ENCODE results near the gene CPO. TPM values are rescaled to one million over a fixed set of nuclear protein-coding genes. Genes with fewer than 3 reads are reported as not detected.

CPO gene
- total RNA-seq, 4 donors from 2014 or later = not detected

DNA sequence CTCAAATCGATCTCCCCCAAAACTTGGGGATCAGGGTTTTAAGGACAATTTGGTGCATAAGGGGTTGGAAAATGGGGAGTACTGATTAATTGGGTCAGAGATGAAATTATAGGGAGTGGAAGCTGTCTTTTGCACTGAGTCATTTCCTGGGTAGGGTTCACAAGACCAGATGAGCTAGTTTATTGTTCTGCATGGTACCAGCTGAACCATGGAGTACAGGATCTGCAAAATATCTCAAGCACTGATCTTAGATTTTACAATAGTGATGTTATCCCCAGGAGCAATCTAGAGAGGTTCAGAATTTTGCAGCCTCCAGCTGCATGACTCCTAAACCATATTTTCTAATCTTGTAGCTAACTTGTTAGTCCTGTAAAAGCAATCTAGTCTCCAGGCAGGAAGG lies 73.1 kb downstream of the CPO start:
- WGBS, 2 donors (ENCODE audit: low coverage in 1 of 2) = 91% methylated on average over 1 of the region's 1 CpG; no CpG with 5 or more reads in 1 of the 2 donors
- intact Hi-C loops (cut with DNase I; ENCODE audit: low total_unique reads) = no loop called here
- H3K27me3 ChIP-seq = no peaks in the 10 kb centered on the region
- H3K36me3 ChIP-seq = no peaks in the 10 kb centered on the region
- DNase-seq = no peak
- H3K27ac ChIP-seq = no peak overlapping the region
- in situ Hi-C loops (cut with MboI; ENCODE audit: low pct_ligation_motif_present in 1 of 4, low pct_unique_long_range_greater_than_20kb in 1 of 4, low sequenced_read_pairs in 3 of 4) = no loop called here
- no peak for TF ChIP-seq EP300 (IDR thresholded peaks at IDR 0.05; ENCODE audit: low read depth)
- TF ChIP-seq, protein P1, sequence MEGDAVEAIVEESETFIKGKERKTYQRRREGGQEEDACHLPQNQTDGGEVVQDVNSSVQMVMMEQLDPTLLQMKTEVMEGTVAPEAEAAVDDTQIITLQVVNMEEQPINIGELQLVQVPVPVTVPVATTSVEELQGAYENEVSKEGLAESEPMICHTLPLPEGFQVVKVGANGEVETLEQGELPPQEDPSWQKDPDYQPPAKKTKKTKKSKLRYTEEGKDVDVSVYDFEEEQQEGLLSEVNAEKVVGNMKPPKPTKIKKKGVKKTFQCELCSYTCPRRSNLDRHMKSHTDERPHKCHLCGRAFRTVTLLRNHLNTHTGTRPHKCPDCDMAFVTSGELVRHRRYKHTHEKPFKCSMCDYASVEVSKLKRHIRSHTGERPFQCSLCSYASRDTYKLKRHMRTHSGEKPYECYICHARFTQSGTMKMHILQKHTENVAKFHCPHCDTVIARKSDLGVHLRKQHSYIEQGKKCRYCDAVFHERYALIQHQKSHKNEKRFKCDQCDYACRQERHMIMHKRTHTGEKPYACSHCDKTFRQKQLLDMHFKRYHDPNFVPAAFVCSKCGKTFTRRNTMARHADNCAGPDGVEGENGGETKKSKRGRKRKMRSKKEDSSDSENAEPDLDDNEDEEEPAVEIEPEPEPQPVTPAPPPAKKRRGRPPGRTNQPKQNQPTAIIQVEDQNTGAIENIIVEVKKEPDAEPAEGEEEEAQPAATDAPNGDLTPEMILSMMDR (IDR thresholded peaks at IDR 0.05) = no peak
- TF ChIP-seq POLR2A (IDR thresholded peaks at IDR 0.05) = no peak
- no peak for TF ChIP-seq POLR2AphosphoS5 (IDR thresholded peaks at IDR 0.05)
- H3K4me3 ChIP-seq = no peak overlapping the region
- H3K9me3 ChIP-seq = no peaks in the 10 kb centered on the region
- no peaks in the 10 kb centered on the region for H3K4me1 ChIP-seq

DNA sequence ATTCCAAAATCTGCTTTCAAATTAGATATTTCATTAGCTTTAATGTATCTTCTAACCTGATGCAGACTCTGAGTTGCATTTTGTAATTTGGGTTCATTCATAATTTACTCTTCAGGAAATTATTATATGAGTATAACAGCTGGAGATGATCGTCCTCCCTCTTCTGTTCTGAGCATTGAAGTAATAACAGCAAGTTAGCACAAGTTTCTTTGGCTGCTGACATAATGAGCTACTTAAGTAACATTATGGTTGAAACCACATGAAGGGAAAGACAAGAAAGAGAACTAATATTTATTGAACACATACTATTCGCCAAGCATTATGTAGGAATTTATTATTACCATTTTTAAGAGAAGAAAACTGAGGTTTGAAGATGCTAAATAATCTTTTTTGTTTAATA lies 75.1 kb downstream of the CPO start:
- 57 to 76% methylated on average over 2 of the region's 2 CpGs for WGBS, 2 donors (ENCODE audit: low coverage in 1 of 2)
- H3K4me1 ChIP-seq = no peaks in the 10 kb centered on the region
- no peak for TF ChIP-seq POLR2AphosphoS5 (IDR thresholded peaks at IDR 0.05)
- TF ChIP-seq, protein P1 (IDR thresholded peaks at IDR 0.05) = no peak
- no peak for TF ChIP-seq POLR2A (IDR thresholded peaks at IDR 0.05)
- no peak for TF ChIP-seq EP300 (IDR thresholded peaks at IDR 0.05; ENCODE audit: low read depth)
- no peaks in the 10 kb centered on the region for H3K27me3 ChIP-seq
- in situ Hi-C loops (cut with MboI; ENCODE audit: low pct_ligation_motif_present in 1 of 4, low pct_unique_long_range_greater_than_20kb in 1 of 4, low sequenced_read_pairs in 3 of 4) = no loop called here
- no peak for DNase-seq
- H3K4me3 ChIP-seq = no peak overlapping the region
- H3K27ac ChIP-seq = no peak overlapping the region
- H3K36me3 ChIP-seq = no peaks in the 10 kb centered on the region
- H3K9me3 ChIP-seq = no peaks in the 10 kb centered on the region
- intact Hi-C loops (cut with DNase I; ENCODE audit: low total_unique reads) = no loop called here

DNA sequence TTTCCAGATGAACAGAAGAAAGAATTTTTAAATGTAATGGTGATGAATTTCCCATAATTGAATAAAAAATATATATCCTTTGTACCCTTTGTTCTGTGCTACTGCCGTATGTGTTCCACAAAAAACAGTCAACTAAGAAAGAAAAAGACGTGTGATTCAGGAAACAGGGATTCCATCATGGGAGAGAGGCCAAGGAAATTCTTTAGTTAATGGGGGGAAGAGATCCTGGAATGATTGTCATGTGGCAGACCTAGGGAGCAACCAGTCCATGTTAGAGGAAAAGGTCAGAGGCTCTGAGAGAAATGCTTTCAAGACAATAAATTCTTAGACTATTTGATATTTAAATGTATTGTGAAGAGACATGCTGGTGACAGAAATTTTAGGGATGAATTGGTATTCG lies 76.6 kb downstream of the CPO start:
- in situ Hi-C loops (cut with MboI; ENCODE audit: low pct_ligation_motif_present in 1 of 4, low pct_unique_long_range_greater_than_20kb in 1 of 4, low sequenced_read_pairs in 3 of 4) (no loop called here), intact Hi-C loops (cut with DNase I; ENCODE audit: low total_unique reads) (no loop called here)
- Histone ChIP-seq H3K4me3 (no peak overlapping the region), H3K4me1 (no peaks in the 10 kb centered on the region), H3K9me3 (no peaks in the 10 kb centered on the region), H3K27me3 (no peaks in the 10 kb centered on the region), H3K27ac (no peak overlapping the region), H3K36me3 (no peaks in the 10 kb centered on the region)
- no peak for DNase-seq
- 59 to 64% methylated on average over 3 of the region's 3 CpGs for WGBS, 2 donors (ENCODE audit: low coverage in 1 of 2)
- TF ChIP-seq, protein P1 (IDR thresholded peaks at IDR 0.05) = no peak
- no peak for TF ChIP-seq POLR2A (IDR thresholded peaks at IDR 0.05)
- TF ChIP-seq EP300 (IDR thresholded peaks at IDR 0.05; ENCODE audit: low read depth) = no peak
- no peak for TF ChIP-seq POLR2AphosphoS5 (IDR thresholded peaks at IDR 0.05)

Other genes with a start within 250 kb of the CPO start
- gene DYTN, start 221.1 kb upstream of the CPO start, total RNA-seq = not detected
- gene MDH1B, start 174.2 kb upstream of the CPO start, total RNA-seq = 100 to 1,000 TPM in 1 of 4 donors, under 1 TPM in 2, not detected in 1; 0.55 to 365 (median 0.79) TPM
- 10 to 100 TPM in 3 of 4 donors, 1 to 10 TPM in 1; 6.8 to 24.9 (median 21.1) TPM for gene FASTKD2, start 173.9 kb upstream of the CPO start, total RNA-seq
- gene KLF7, start 226.4 kb downstream of the CPO start, total RNA-seq = 10 to 100 TPM in 1 of 4 donors, 1 to 10 TPM in 3; 6.2 to 43.4 (median 6.8) TPM